CD4-positive, alpha-beta T cell treated with Interleukin-4 for 1 hour (primary cell): ENCODE measurements around the gene PRPH.

Source experiments
- DNase-seq, 2 donors: peaks; one replicate each; pipeline ENCODE4 v3.0.0-alpha.2; 2020 to 2022

The PRPH gene

GRCh38 chr12:49347311-49348193, 52.6 kb downstream of the PRPH start:
- peak; percentile 70 to 79 for DNase-seq
